HG02678 (cell line): Measurements from ENCODE around the gene CCBE1.

Experiments used
- ATAC-seq: cut with Tn5 transposase; IDR thresholded peaks from one replicate; pipeline ENCODE4 v1.9.1; 2021; ENCODE audit warnings: mild to moderate bottlenecking, moderate library complexity; ENCODE audit not compliant: unreplicated experiment

CCBE1 gene

GRCh38 chr18:59576541-59577385, 120.5 kb downstream of the CCBE1 start:
- no peak for ATAC-seq

DNA sequence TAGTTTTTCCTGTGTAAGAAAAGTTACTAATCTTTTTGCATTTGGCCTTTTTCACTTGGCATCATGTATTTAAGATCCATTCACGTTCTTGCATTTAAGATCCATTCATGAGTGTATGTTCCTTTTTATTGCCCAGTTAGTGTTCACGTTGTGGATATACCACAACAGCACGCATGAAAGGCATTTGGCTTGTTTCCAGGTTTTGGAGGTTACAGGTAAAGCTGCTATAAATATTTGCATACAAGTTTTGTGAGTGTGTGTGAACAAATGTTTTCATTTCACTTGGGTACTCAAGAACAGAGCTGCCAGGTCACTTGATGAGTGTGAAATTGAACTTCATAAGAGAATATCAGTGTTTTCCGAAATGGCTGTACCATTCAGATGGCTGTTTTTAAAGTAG, 121.2 kb downstream of the CCBE1 start:
- ATAC-seq = no peak

GRCh38 chr18:59573962-59574361, 123.3 kb downstream of the CCBE1 start:
- ATAC-seq = no peak

DNA sequence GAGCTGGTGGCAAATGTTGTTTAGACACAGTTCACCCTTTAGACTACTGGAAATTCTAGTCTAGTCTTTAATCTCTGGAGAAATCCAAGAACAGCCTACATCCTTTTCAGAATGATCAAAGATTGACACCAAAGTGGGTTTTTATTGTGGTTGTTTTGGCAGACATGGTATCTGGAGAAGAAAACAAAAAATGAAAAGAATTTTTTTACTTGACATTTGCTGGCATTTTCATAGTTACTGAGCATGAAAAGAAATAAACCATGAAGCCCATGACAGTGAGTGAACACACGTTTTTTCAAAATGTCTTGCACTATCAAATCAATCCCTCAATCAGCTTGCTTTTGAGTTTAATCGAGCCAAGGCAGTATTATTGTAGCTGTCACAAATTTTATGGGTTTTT, 125.3 kb downstream of the CCBE1 start:
- ATAC-seq = no peak

DNA sequence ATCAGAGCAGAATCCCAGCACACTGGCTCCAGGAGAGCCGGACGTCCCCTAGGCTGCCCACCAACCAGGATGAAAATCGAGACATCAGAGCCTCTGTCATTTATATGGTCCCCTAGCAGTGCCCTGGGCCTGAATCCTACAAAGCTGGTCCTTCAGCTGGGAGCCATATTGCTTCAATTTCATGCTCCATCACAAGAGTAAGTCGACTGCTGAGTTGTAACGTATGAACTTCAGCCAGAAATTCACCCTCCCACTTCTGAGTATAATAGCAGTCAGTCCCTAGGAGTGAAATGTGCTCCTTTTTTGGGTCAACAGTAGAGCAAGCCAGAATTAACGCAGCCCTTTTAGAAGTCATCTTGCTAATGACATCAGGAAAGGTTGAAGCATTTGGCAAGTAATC, 126.4 kb downstream of the CCBE1 start:
- ATAC-seq = no peak

- no peak for ATAC-seq
Measured at GRCh38 chr18:59570101-59570775, 127.0 kb downstream of the CCBE1 start.

DNA sequence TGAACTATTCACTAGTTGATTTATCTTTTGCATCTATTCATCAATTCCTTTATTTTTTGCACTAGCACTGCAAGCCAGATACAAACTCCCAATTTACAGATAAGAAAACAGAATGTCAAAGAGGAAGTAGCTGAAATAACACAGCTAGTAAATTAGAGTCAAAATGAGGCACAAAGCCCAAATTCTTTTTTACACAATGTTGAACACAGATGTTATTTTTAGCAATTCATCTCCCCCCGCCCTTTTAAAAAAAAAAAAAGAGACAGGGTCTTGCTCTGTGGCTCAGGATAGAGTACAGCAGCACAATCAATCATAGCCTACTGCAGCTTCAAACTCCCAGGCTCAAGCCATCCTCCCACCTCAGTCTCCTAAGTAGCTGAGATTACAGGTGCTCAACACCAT, 127.8 kb downstream of the CCBE1 start:
- no peak for ATAC-seq

- ATAC-seq = no peak
Measured at GRCh38 chr18:59567431-59567830, 129.8 kb downstream of the CCBE1 start.

GRCh38 chr18:59566533-59566971, 130.7 kb downstream of the CCBE1 start:
- no peak for ATAC-seq

GRCh38 chr18:59565957-59566356, 131.3 kb downstream of the CCBE1 start:
- ATAC-seq = no peak

- no peak for ATAC-seq
Measured at GRCh38 chr18:59564561-59564960, 132.7 kb downstream of the CCBE1 start.

DNA sequence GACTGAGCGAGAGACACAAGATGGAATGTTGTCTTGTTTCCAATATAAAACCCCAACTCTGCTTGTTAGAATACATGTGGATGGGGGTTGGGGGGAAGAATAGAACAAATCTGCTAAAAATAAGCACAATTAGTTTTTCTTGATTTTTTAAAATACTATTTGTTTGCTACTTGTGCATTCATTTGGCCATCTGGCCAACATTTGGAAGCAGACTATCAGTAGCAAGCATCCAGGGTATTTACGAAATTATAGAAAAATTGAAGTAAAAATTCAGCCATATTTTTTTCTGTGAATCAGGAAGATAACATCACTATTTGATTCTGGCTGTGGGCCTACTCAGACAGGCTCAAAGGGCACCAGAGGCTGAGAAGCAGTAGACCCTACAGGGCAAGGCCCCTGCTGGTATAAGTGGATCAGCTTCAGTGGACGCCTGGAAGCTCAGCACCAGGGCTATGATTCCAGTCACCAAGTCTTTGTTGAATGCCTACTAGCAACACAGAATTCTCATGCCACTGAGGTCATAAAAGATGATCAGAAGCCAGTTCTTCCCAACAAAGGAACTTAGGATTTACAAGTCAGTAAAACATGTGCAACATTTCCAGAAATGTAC, 133.9 kb downstream of the CCBE1 start:
- no peak for ATAC-seq

GRCh38 chr18:59562751-59563150, 134.5 kb downstream of the CCBE1 start:
- ATAC-seq = no peak

GRCh38 chr18:59561612-59562011, 135.6 kb downstream of the CCBE1 start:
- ATAC-seq = no peak

DNA sequence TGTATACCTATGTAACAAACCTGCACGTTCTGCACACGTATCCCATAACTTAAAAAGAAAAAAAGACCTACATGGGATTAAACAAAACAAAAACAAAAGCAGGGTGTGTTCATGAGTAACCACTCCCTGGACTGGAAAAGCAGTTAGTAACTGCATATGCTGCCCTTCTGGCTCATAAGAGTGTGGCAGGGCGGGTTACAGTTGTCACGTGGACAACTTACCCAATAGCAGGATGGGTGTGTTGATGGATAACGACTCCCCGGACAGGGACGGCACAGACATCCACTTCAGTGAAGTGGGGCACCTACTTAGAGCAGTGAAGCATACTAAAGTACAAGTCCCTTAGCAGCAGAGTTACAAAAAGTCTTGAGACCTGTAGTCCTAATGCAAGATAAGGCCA, 136.7 kb downstream of the CCBE1 start:
- ATAC-seq = no peak

DNA sequence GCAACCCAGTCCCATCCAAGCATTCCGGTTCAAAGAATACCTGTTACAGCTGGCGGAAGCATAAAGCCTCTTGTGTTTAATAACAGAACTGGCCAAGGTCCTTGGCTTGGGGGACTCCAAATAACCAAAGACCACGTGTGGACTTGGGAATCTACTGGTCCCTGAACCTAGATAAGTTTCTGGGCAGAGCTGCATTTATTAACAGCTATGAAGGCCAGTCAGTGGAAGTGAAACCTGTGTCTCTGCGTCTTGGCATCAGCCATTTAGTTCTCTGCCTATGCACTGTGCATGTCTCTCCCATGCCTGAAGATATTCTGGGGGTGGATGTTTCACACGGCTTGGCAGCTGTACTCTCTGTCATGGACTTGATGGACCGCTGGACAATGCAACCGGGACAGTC, 137.7 kb downstream of the CCBE1 start:
- ATAC-seq = no peak

DNA sequence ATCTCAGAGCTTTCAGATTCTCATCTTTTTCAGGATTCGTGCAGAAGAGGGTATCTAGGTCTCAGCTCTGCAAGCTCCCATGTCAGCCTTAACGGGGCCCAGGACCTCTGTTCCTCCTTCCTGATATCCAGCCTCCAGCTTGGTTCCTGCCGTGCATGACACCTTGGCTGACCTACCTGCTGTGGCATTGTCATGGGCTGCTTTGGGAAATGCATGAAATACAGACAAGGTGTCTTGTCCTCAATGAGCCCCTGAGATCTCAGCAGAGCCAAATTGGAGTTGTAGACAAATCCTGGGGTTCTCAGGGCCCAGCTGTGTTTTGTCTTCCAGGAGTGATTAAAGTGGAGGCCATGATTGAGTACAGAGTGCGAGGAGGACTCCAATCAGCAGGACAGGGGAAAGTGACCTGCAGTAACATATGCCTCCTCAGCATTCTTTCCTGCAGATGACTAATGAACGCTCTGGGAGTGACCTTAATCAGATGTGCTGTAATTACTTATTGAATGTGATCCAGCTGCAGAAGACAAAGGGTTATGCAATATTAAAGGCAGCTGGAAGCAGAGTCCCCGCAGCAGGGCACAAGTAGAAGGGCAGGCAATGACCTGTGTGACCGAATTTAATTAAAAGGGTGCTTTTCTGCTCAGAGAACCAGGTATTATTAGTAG, 141.1 kb downstream of the CCBE1 start:
- no peak for ATAC-seq

- ATAC-seq = no peak
Measured at GRCh38 chr18:59554796-59555335, 142.4 kb downstream of the CCBE1 start.

- no peak for ATAC-seq
Measured at GRCh38 chr18:59553273-59553870, 143.9 kb downstream of the CCBE1 start.

DNA sequence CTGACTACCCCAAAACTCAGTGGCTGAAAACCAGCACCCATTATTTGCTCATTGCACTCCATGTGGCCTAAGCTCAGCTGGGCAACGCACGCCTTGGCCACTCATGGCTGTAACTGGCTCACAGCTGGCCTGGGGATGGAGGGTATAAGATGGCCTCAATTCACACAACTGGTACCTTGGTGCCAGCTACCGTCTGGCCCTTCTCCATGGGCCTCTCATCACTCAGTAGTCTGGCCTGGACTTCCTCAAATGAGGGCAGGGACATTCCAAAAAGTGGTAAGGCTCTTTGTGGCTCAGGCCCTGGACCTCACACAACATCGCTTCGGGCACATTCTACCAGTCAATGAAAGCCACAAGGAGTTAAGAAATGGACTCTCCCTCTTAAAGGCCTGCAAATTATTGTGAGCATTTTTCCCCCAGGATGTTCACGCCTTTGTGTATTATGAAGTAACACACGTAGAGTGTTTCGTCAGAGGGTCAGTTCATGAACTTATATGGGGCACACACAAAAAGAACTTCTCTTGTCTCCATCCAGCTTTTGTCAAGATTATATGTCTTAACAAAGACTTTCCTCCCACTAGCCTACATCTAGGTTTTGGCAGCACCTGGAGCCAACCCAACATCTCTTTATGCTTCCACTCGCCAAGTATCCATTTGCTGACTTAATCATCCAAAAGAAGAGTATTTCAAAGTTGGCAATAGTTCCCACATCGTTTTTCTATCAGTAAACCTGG, 145.2 kb downstream of the CCBE1 start:
- no peak for ATAC-seq
